A549 (cell line): ENCODE results near the gene MYB. TPM values are rescaled to one million over a fixed set of nuclear protein-coding genes. Genes with fewer than 3 reads are reported as not detected.

Experiments used
- ATAC-seq, 2 experiments: fragments of 200-7000 bp in 1 of 2; fragments of >200 bp in 1 of 2; cut with Nextera tagmentation in 1 of 2; cut with Tn5 transposase in 1 of 2; 3 replicates each; pipeline versions ENCODE4 v1.8.0 to v1.9.1; 2018 to 2020; ENCODE audit warnings: mild to moderate bottlenecking in 1 of 2, moderate library complexity in 1 of 2
- CTCF ChIA-PET: fragments of 300-600 bp; sonication (Branson Sonifier 250); formaldehyde crosslinking; extraction: SDS; loops from one replicate; lab custom pipeline; 2021; ENCODE audit warnings: antibody characterized with exemption, inconsistent platforms; lab: Yijun Ruan, JAX
- POLR2A ChIA-PET: fragments of 350-600 bp; formaldehyde crosslinking; extraction: SDS; loops from one replicate; lab custom pipeline; 2021; ENCODE audit warnings: antibody characterized with exemption, inconsistent platforms; lab: Yijun Ruan, JAX
- DNase-seq, 2 experiments: peaks; one replicate each; pipeline versions ENCODE4 v3.0.0 to v3.0.0-alpha.2; 2011 to 2016; ENCODE audit warnings: low read depth in 1 of 2, low spot score in 1 of 2
- FAIRE-seq: peaks from 2 replicates; lab custom pipeline; 2011; peaks lifted over from hg19 to GRCh38; lab: Jason Lieb, UNC
- H3K27ac ChIP-seq, 2 experiments: fragments of >200 bp; sonication (Bioruptor Twin); formaldehyde crosslinking; 3 replicates each; pipeline ENCODE4 v1.5.1; 2016 to 2017
- H3K4me1 ChIP-seq: fragments of >200 bp; sonication (Bioruptor Twin); formaldehyde crosslinking; 3 replicates; pipeline ENCODE4 v1.6.1; 2016
- H3K4me2 ChIP-seq: fragments of >200 bp; sonication (Bioruptor Twin); formaldehyde crosslinking; 3 replicates; pipeline ENCODE4 v1.6.1; 2016
- H3K4me3 ChIP-seq: fragments of >200 bp; sonication (Bioruptor Twin); formaldehyde crosslinking; 3 replicates; pipeline ENCODE4 v1.5.1; 2016
- H3K9me3 ChIP-seq: fragments of >200 bp; sonication (Bioruptor Twin); formaldehyde crosslinking; 3 replicates; pipeline ENCODE4 v1.6.1; 2016
- BHLHE40 ChIP-seq: IDR thresholded peaks from 2 replicates; pipeline ENCODE4 v1.6.1; 2012; ENCODE audit warnings: low read depth, low read length, inconsistent platforms
- CHD2 ChIP-seq: fragments of 150-350 bp; IDR thresholded peaks from 2 replicates; pipeline ENCODE4 v1.6.1; 2014; ENCODE audit warnings: low read length; ENCODE audit not compliant: partially characterized antibody
- ELK1 ChIP-seq: fragments of 150-350 bp; IDR thresholded peaks from 2 replicates; pipeline ENCODE4 v1.6.1; 2014; ENCODE audit warnings: low read depth, mild to moderate bottlenecking, low read length
- EP300 ChIP-seq, 2 experiments: fragments of >200 bp; sonication (Bioruptor Twin); formaldehyde crosslinking; IDR thresholded peaks; 2 replicates in 1 of 2; 3 replicates in 1 of 2; pipeline ENCODE4 v1.6.1; 2016 to 2017
- ESRRA ChIP-seq: fragments of 150-350 bp; IDR thresholded peaks from 2 replicates; pipeline ENCODE4 v1.6.1; 2014; ENCODE audit warnings: mild to moderate bottlenecking, low read length, borderline replicate concordance
- FOXS1 ChIP-seq: fragments of 250-450 bp; sonication (Bioruptor Pico); IDR thresholded peaks from 2 replicates; pipeline ENCODE4 v1.5.0; 2020; ENCODE audit warnings: mild to moderate bottlenecking, moderate library complexity
- GATA3 ChIP-seq: IDR thresholded peaks from 2 replicates; pipeline ENCODE4 v1.6.1; 2012; ENCODE audit warnings: borderline replicate concordance
- HOXB13 ChIP-seq: fragments of 250-450 bp; sonication (Bioruptor Pico); IDR thresholded peaks from 2 replicates; pipeline ENCODE4 v1.5.0; 2020; ENCODE audit warnings: low read depth, mild to moderate bottlenecking, moderate library complexity
- HOXB5 ChIP-seq: fragments of 250-450 bp; sonication (Bioruptor Pico); IDR thresholded peaks from 2 replicates; pipeline ENCODE4 v1.5.0; 2020; ENCODE audit warnings: mild to moderate bottlenecking, moderate library complexity
- JUN ChIP-seq, 2 experiments: fragments of >200 bp; sonication (Bioruptor Twin); formaldehyde crosslinking; IDR thresholded peaks; 2 replicates in 1 of 2; 3 replicates in 1 of 2; pipeline ENCODE4 v1.6.1; 2016 to 2017
- MAFK ChIP-seq: fragments of 450-650 bp; IDR thresholded peaks from 2 replicates; pipeline ENCODE4 v1.6.1; 2014; ENCODE audit not compliant: partially characterized antibody
- MAZ ChIP-seq: fragments of 150-350 bp; IDR thresholded peaks from 2 replicates; pipeline ENCODE4 v1.6.1; 2014; ENCODE audit warnings: antibody characterized with exemption, low read depth, low read length, borderline replicate concordance
- MYC ChIP-seq: IDR thresholded peaks from 2 replicates; pipeline ENCODE4 v1.6.1; 2012; ENCODE audit warnings: mild to moderate bottlenecking, inconsistent platforms, low read length, improper control_type of control experiment, borderline replicate concordance
- NFE2L2 ChIP-seq: fragments of 150-350 bp; conservative IDR thresholded peaks from 2 replicates; pipeline ENCODE4 v1.6.1; 2014; ENCODE audit warnings: low read length
- NR3C1 ChIP-seq: fragments of >200 bp; sonication (Bioruptor Twin); formaldehyde crosslinking; IDR thresholded peaks from 3 replicates; pipeline ENCODE4 v1.6.1; 2017
- RARB ChIP-seq: fragments of 250-450 bp; sonication (Bioruptor Pico); IDR thresholded peaks from 2 replicates; pipeline ENCODE4 v1.8.0; 2021; ENCODE audit warnings: mild to moderate bottlenecking, moderate library complexity
- SMC3 ChIP-seq: fragments of >200 bp; sonication (Bioruptor Twin); formaldehyde crosslinking; IDR thresholded peaks from 3 replicates; pipeline ENCODE4 v1.6.1; 2018; ENCODE audit warnings: inconsistent platforms
- SREBF2 ChIP-seq: fragments of 450-650 bp; IDR thresholded peaks from 2 replicates; pipeline ENCODE4 v1.6.1; 2014; ENCODE audit warnings: mild to moderate bottlenecking, moderate library complexity
- TFCP2L1 ChIP-seq: fragments of 250-450 bp; sonication (Bioruptor Pico); IDR thresholded peaks from 2 replicates; pipeline ENCODE4 v1.5.0; 2021; ENCODE audit warnings: mild to moderate bottlenecking
- TP53 ChIP-seq: fragments of 250-450 bp; sonication (Bioruptor Pico); IDR thresholded peaks from 2 replicates; pipeline ENCODE4 v1.5.0; 2021; ENCODE audit warnings: mild to moderate bottlenecking, moderate library complexity
- USF2 ChIP-seq: fragments of 450-650 bp; IDR thresholded peaks from 2 replicates; pipeline ENCODE4 v1.6.1; 2014; ENCODE audit warnings: antibody characterized with exemption
- ZC3H11A ChIP-seq: fragments of 450-650 bp; IDR thresholded peaks from 2 replicates; pipeline ENCODE4 v1.6.1; 2014; ENCODE audit warnings: antibody characterized with exemption, mild to moderate bottlenecking
- ZFP36 ChIP-seq: fragments of 450-650 bp; IDR thresholded peaks from 2 replicates; pipeline ENCODE4 v1.6.1; 2014; ENCODE audit warnings: borderline replicate concordance; ENCODE audit not compliant: partially characterized antibody
- ZSCAN20 ChIP-seq: fragments of 250-450 bp; sonication (Bioruptor Pico); IDR thresholded peaks from 2 replicates; pipeline ENCODE4 v1.8.0; 2022; ENCODE audit warnings: mild to moderate bottlenecking, moderate library complexity
- WGBS: methylation state at CpG from one replicate; pipeline ENCODE4 v1.1.6; 2017; ENCODE audit errors: missing lambda C conversion rate; 5-methylcytosine and 5-hydroxymethylcytosine counted together
- polyA plus RNA-seq, 4 experiments: library from polyadenylated mRNA; depleted of rRNA in 3 of 4; stranded (reverse); fragments of >200 nt; fragmentation: RNase III in 1 of 4; extraction: RNeasy Plus Mini Kit Qiagen cat#74134 plus additional on column Dnase treatment in 1 of 4; gene quantifications; 2 replicates in 3 of 4; 3 replicates in 1 of 4; pipeline ENCODE4 v1.2.3, GENCODE V29; 2011 to 2017
- TF ChIP-seq, protein P1 (sequence below): fragments of 250-450 bp; sonication (Bioruptor Pico); IDR thresholded peaks from 2 replicates; pipeline ENCODE4 v1.5.0; 2020; ENCODE audit warnings: low read depth, mild to moderate bottlenecking, moderate library complexity
- TF ChIP-seq, protein P2 (sequence below): fragments of >200 bp; sonication (Bioruptor Twin); formaldehyde crosslinking; IDR thresholded peaks from 2 replicates; pipeline ENCODE4 v1.6.1; 2016
- TF ChIP-seq, protein P3 (sequence below): fragments of >200 bp; sonication (Bioruptor Twin); formaldehyde crosslinking; IDR thresholded peaks from 3 replicates; pipeline ENCODE4 v1.5.1; 2016

MYB gene
- polyA plus RNA-seq, 2 of the 4 experiments (the other 2 are of a cell fraction) = 0.22 to 0.27 TPM

GRCh38 chr6:135265278-135265677 is 84.2 kb downstream of the MYB start:
- ChIA-PET POLR2A (no interaction called here), CTCF (interaction anchor here (1.0 kb wide), 1 partner anchor 47 kb away, joined by 3 read pairs; no protein-coding TSS in a partner anchor)
- ATAC-seq = no peak
- no peak for FAIRE-seq
- H3K4me1 ChIP-seq = no peaks in the 10 kb centered on the region
- DNase-seq = no peak
- H3K4me2 ChIP-seq = no peak overlapping the region
- H3K27ac ChIP-seq = no peak overlapping the region
- no peak for TF ChIP-seq SREBF2
- no peak for TF ChIP-seq MAFK
- H3K4me3 ChIP-seq = no peak overlapping the region
- 88% methylated on average over 3 of the region's 3 CpGs for WGBS
- no peaks in the 10 kb centered on the region for H3K9me3 ChIP-seq

GRCh38 chr6:135266675-135267074 is 85.6 kb downstream of the MYB start:
- Histone ChIP-seq H3K27ac (no peak overlapping the region), H3K4me3 (no peak overlapping the region), H3K4me2 (no peak overlapping the region), H3K4me1 (no peaks in the 10 kb centered on the region), H3K9me3 (no peaks in the 10 kb centered on the region)
- FAIRE-seq = no peak
- TF ChIP-seq EP300 (IDR thresholded peaks at IDR 0.05) = no peak
- TF ChIP-seq MAZ = no peak
- no peak for TF ChIP-seq JUN (IDR thresholded peaks at IDR 0.05)
- no peak for TF ChIP-seq NR3C1
- TF ChIP-seq HOXB13 (CRISPR knock-in tag) = no peak
- TF ChIP-seq BHLHE40 = no peak
- TF ChIP-seq GATA3 = no peak
- no peak for TF ChIP-seq ZFP36
- no peak for TF ChIP-seq HOXB5 (CRISPR knock-in tag)
- TF ChIP-seq SMC3 = no peak
- no peak for TF ChIP-seq TFCP2L1 (CRISPR knock-in tag)
- no peak for TF ChIP-seq ESRRA
- no peak for TF ChIP-seq USF2
- DNase-seq = no peak
- POLR2A ChIA-PET = no interaction called here
- WGBS = 72% methylated on average over 8 of the region's 8 CpGs
- no peak for ATAC-seq
- CTCF ChIA-PET = interaction anchor here (1.6 to 2.8 kb wide), 2 partner anchors 9 to 10 kb away, joined by 3 to 9 read pairs; no protein-coding TSS in a partner anchor

- 50% methylated on average over 2 of the region's 2 CpGs for WGBS
- Histone ChIP-seq H3K9me3 (no peaks in the 10 kb centered on the region), H3K27ac (no peak overlapping the region), H3K4me1 (no peaks in the 10 kb centered on the region), H3K4me2 (no peak overlapping the region), H3K4me3 (no peak overlapping the region)
- no peak for DNase-seq
- FAIRE-seq = no peak
- ATAC-seq = no peak
- CTCF ChIA-PET = interaction anchor here (1.2 to 2.8 kb wide), 3 partner anchors 9 to 18 kb away, joined by 3 to 9 read pairs (median 3); no protein-coding TSS in a partner anchor
- POLR2A ChIA-PET = interaction anchor here (0.6 kb wide), 1 partner anchor 1470 kb away, joined by 3 read pairs; no protein-coding TSS in a partner anchor
- TF ChIP-seq, protein P1, sequence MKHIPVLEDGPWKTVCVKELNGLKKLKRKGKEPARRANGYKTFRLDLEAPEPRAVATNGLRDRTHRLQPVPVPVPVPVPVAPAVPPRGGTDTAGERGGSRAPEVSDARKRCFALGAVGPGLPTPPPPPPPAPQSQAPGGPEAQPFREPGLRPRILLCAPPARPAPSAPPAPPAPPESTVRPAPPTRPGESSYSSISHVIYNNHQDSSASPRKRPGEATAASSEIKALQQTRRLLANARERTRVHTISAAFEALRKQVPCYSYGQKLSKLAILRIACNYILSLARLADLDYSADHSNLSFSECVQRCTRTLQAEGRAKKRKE (CRISPR knock-in tag) = no peak
- TF ChIP-seq JUN (IDR thresholded peaks at IDR 0.05) (no peak), FOXS1 (no peak), NFE2L2 (no peak), CHD2 (no peak), HOXB5 (CRISPR knock-in tag) (no peak), ZFP36 (no peak)
- TF ChIP-seq, protein P2, sequence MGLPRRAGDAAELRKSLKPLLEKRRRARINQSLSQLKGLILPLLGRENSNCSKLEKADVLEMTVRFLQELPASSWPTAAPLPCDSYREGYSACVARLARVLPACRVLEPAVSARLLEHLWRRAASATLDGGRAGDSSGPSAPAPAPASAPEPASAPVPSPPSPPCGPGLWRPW = no peak
These were observed 86.0 kb downstream of the MYB start for GRCh38 chr6:135267085-135267484.

DNA sequence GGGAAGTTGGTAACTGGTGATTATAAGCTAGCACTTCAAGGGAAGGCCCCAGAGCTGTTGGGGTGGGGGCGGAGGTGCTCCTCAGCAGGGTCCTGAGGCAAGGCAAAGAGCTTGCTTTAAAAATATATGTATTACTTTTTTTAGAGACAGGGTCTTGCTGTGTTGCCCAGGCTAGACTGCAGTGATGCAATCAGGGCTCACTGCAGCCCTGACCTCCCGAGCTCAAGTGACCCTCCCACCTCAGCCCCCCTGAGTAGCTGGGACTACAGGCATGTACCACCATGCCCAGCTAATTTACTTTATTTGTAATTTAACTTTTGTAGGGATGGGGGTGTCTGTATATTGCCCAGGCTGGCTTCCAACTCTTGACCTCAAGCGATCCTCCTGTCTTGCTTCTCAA is 87.2 kb downstream of the MYB start:
- ATAC-seq (no peak), FAIRE-seq (no peak), DNase-seq (no peak)
- Histone ChIP-seq H3K4me1 (no peaks in the 10 kb centered on the region), H3K4me3 (no peak overlapping the region), H3K27ac (no peak overlapping the region), H3K9me3 (no peaks in the 10 kb centered on the region), H3K4me2 (no peak overlapping the region)
- CTCF ChIA-PET = interaction anchor here (1.2 to 2.8 kb wide), 3 partner anchors 10 to 19 kb away, joined by 3 to 9 read pairs (median 3); no protein-coding TSS in a partner anchor
- POLR2A ChIA-PET = no interaction called here
- 77% methylated on average over 3 of the region's 3 CpGs for WGBS
- TF ChIP-seq ELK1 = no peak
- TF ChIP-seq, protein P3, sequence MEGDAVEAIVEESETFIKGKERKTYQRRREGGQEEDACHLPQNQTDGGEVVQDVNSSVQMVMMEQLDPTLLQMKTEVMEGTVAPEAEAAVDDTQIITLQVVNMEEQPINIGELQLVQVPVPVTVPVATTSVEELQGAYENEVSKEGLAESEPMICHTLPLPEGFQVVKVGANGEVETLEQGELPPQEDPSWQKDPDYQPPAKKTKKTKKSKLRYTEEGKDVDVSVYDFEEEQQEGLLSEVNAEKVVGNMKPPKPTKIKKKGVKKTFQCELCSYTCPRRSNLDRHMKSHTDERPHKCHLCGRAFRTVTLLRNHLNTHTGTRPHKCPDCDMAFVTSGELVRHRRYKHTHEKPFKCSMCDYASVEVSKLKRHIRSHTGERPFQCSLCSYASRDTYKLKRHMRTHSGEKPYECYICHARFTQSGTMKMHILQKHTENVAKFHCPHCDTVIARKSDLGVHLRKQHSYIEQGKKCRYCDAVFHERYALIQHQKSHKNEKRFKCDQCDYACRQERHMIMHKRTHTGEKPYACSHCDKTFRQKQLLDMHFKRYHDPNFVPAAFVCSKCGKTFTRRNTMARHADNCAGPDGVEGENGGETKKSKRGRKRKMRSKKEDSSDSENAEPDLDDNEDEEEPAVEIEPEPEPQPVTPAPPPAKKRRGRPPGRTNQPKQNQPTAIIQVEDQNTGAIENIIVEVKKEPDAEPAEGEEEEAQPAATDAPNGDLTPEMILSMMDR = no peak
- TF ChIP-seq ZSCAN20 (CRISPR knock-in tag) = no peak
- no peak for TF ChIP-seq MYC
- TF ChIP-seq GATA3 = no peak
- TF ChIP-seq ZC3H11A = no peak
- no peak for TF ChIP-seq MAZ
- no peak for TF ChIP-seq RARB (CRISPR knock-in tag)
- TF ChIP-seq TP53 = no peak
